Spleen (tissue), 11 donors: ENCODE measurements around the gene BOLA2B. TPM values are rescaled to one million over a fixed set of nuclear protein-coding genes. Genes with fewer than 3 reads are reported as not detected.

Experiments used
- DNase-seq: peaks from one replicate; pipeline ENCODE4 v3.0.0-alpha.2; 2020
- H3K27ac ChIP-seq, 8 donors: fragments of 200-600 bp; sonication (generic) in 7 of 8; 1 replicate in 4 of 8; 2 replicates in 4 of 8; pipeline versions ENCODE4 v1.5.0 to v1.8.0; 2016 to 2021; ENCODE audit warnings: inconsistent platforms in 4 of 8, mild to moderate bottlenecking in 4 of 8, moderate library complexity in 1 of 8
- H3K27me3 ChIP-seq, 7 donors: fragments of 200-600 bp; sonication (generic) in 6 of 7; replicated peaks in 1 of 7; 1 replicate in 4 of 7; 2 replicates in 3 of 7; pipeline versions ENCODE4 v1.5.0 to v1.8.0; 2016 to 2021; ENCODE audit warnings: inconsistent platforms in 3 of 7, mild to moderate bottlenecking in 1 of 7
- H3K36me3 ChIP-seq, 6 donors: fragments of 200-600 bp; sonication (generic) in 5 of 6; 1 replicate in 4 of 6; 2 replicates in 2 of 6; pipeline versions ENCODE4 v1.5.0 to v1.8.0; 2016 to 2021; ENCODE audit warnings: inconsistent platforms in 2 of 6
- H3K4me1 ChIP-seq, 6 donors: fragments of 200-600 bp; sonication (generic) in 5 of 6; 1 replicate in 3 of 6; 2 replicates in 3 of 6; pipeline versions ENCODE4 v1.5.0 to v1.8.0; 2016 to 2021; ENCODE audit warnings: inconsistent platforms in 3 of 6
- H3K4me3 ChIP-seq, 8 donors: fragments of 200-600 bp; sonication (generic) in 7 of 8; 1 replicate in 4 of 8; 2 replicates in 4 of 8; pipeline versions ENCODE4 v1.5.0 to v1.8.0; 2016 to 2021; ENCODE audit warnings: inconsistent platforms in 4 of 8, mild to moderate bottlenecking in 4 of 8, moderate library complexity in 2 of 8
- H3K9me3 ChIP-seq, 8 donors: fragments of 200-600 bp; sonication (generic) in 7 of 8; 1 replicate in 4 of 8; 2 replicates in 4 of 8; pipeline versions ENCODE4 v1.5.0 to v1.8.0; 2016 to 2021; ENCODE audit warnings: inconsistent platforms in 4 of 8
- POLR2A ChIP-seq, 3 donors: fragments of 450-650 bp; IDR thresholded peaks; one replicate each; pipeline ENCODE4 v1.5.1; 2017; ENCODE audit warnings: antibody characterized with exemption in 3 of 3, mild to moderate bottlenecking in 1 of 3
- POLR2AphosphoS5 ChIP-seq, 3 donors: sonication (generic); formaldehyde crosslinking; IDR thresholded peaks; one replicate each; pipeline ENCODE4 v1.5.1; 2017; ENCODE audit warnings: antibody characterized with exemption in 3 of 3
- WGBS, 5 donors: extraction: QIAGEN DNeasy Blood & Tissue Kit in 3 of 5; methylation state at CpG; one replicate each; pipeline versions ENCODE4 v1.1.5 to v1.1.7; 2013 to 2018; 5-methylcytosine and 5-hydroxymethylcytosine counted together
- intact Hi-C: fragments of 100-400 bp; cut with DNase I; formaldehyde crosslinking; loops from one replicate; pipeline ENCODE4 v1.15.0; 2023; ENCODE audit warnings: low total_unique reads
- polyA plus RNA-seq, 3 donors: library from polyadenylated mRNA; stranded (reverse); fragments of 200-250 nt; gene quantifications; one replicate each; pipeline ENCODE4 v1.2.1, GENCODE V29; 2013
- small RNA-seq, 4 donors: library from RNA; depleted of rRNA; stranded (forward); fragments of <200 nt; gene quantifications; one replicate each; pipeline ENCODE3, GENCODE V24; 2016
- total RNA-seq, 7 donors: library from RNA; depleted of rRNA in 3 of 7; stranded (reverse); fragments of >200 nt in 3 of 7; fragmentation: NEBNext Ultra II Directional in 4 of 7; extraction: Animal tissue kit (Norgen Biotek cat#: 25700) in 4 of 7; gene quantifications; one replicate each; pipeline versions ENCODE4 v1.1.0 to v1.2.1, GENCODE V29; 2016 to 2021
- TF ChIP-seq, protein P1 (sequence below), 11 experiments: fragments of 200-600 bp in 7 of 11; fragments of 450-650 bp in 4 of 11; sonication (generic) in 4 of 11; IDR thresholded peaks in 8 of 11; conservative IDR thresholded peaks in 3 of 11; 1 replicate in 7 of 11; 2 replicates in 4 of 11; pipeline versions ENCODE4 v1.4.0 to v1.8.0; 2016 to 2021; ENCODE audit warnings: antibody characterized with exemption in 11 of 11, inconsistent platforms in 4 of 11, mild to moderate bottlenecking in 1 of 11
- donor health status: healthy with polysubstance abuse.
- donor health status: DM: no; HTN: no; CAD: no; lungs with moderate emphysema.
- donor health status: DM: no; HTN: no; CAD: no.
- donor health status: Bipolar disorder and iron deficiency.
- donor health status: healthy.
- donor health status: DM: no; HTN: no; CAD: no.
- donor health status: DM: yes; HTN: yes; CAD: no.

Gene BOLA2B
- total and polyA plus RNA-seq, 10 donors: 51.0 to 413 (median 276) TPM

DNA sequence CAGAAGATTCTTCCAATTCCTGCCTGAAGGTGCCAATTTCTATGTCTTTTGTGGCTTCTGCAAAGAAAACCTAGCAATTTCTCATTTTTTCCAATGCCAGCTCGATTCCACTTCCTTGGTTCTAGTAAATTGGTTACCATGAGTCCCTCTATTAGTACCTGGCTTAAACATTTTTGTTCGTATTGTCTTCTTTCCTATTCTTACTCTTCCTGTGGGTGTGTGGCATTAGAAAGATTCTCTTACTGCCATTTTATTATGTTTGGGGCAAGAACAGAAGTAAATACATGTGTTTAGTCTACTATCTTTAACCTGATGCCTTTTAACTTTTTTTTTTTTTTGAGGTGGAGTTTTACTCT is 50.1 kb downstream of the BOLA2B start:
- TF ChIP-seq, protein P1, sequence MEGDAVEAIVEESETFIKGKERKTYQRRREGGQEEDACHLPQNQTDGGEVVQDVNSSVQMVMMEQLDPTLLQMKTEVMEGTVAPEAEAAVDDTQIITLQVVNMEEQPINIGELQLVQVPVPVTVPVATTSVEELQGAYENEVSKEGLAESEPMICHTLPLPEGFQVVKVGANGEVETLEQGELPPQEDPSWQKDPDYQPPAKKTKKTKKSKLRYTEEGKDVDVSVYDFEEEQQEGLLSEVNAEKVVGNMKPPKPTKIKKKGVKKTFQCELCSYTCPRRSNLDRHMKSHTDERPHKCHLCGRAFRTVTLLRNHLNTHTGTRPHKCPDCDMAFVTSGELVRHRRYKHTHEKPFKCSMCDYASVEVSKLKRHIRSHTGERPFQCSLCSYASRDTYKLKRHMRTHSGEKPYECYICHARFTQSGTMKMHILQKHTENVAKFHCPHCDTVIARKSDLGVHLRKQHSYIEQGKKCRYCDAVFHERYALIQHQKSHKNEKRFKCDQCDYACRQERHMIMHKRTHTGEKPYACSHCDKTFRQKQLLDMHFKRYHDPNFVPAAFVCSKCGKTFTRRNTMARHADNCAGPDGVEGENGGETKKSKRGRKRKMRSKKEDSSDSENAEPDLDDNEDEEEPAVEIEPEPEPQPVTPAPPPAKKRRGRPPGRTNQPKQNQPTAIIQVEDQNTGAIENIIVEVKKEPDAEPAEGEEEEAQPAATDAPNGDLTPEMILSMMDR (IDR thresholded peaks at IDR 0.05 in 8 of 11, conservative IDR thresholded peaks at IDR 0.05 in 3 of 11): no peak
- TF ChIP-seq POLR2AphosphoS5 (IDR thresholded peaks at IDR 0.05): no peak
- TF ChIP-seq POLR2A (IDR thresholded peaks at IDR 0.05): no peak
- H3K4me3 ChIP-seq: no peak overlapping the region
- peaks cover 0 to 60% (median 13%) of the 10 kb centered on the region in 6 donors for H3K4me1 ChIP-seq
- no peaks in the 10 kb centered on the region for H3K9me3 ChIP-seq
- H3K27me3 ChIP-seq: no peaks in the 10 kb centered on the region
- no peaks in the 10 kb centered on the region for H3K36me3 ChIP-seq
- intact Hi-C loops: no loop called here
- peak overlapping the region in 1 of 8 donors; percentile 26 for H3K27ac ChIP-seq
- no peak for DNase-seq
- 57 to 74% (median 62%) methylated on average over 2 of the region's 2 CpGs for WGBS, 5 donors

Small RNA genes lying within 50 kb of the gene (small RNA-seq; reads per million reads assigned to genes)
- gene AC106782.4: 0 reads per million in 4 donors

Other genes with a start within 250 kb of the BOLA2B start
- 100 to 1,000 TPM in 5 of 7 donors, 10 to 100 TPM in 2; 89.3 to 135 (median 107) TPM for gene TMEM219, start 231.6 kb downstream of the BOLA2B start, total RNA-seq
- gene TMEM219, start 231.6 kb downstream of the BOLA2B start, polyA plus RNA-seq: 100 to 1,000 TPM; 144 to 191 (median 155) TPM
- gene TAOK2, start 219.8 kb downstream of the BOLA2B start, total RNA-seq: 10 to 100 TPM; 60.0 to 96.5 (median 78.6) TPM
- 10 to 100 TPM; 13.2 to 52.0 (median 18.5) TPM for gene TAOK2, start 219.8 kb downstream of the BOLA2B start, polyA plus RNA-seq
- 10 to 100 TPM in 6 of 7 donors, 1 to 10 TPM in 1; 10.0 to 17.7 (median 13.4) TPM for gene HIRIP3, start 198.0 kb downstream of the BOLA2B start, total RNA-seq
- gene HIRIP3, start 198.0 kb downstream of the BOLA2B start, polyA plus RNA-seq: 10 to 100 TPM; 12.5 to 16.1 (median 15.5) TPM
- 10 to 100 TPM; 62.6 to 89.5 (median 72.6) TPM for gene INO80E, start 197.4 kb downstream of the BOLA2B start, total RNA-seq
- 10 to 100 TPM; 47.9 to 93.3 (median 57.1) TPM for gene INO80E, start 197.4 kb downstream of the BOLA2B start, polyA plus RNA-seq
- gene DOC2A, start 182.6 kb downstream of the BOLA2B start, total RNA-seq: 1 to 10 TPM in 6 of 7 donors, under 1 TPM in 1; 0.74 to 4.2 (median 2.5) TPM
- gene DOC2A, start 182.6 kb downstream of the BOLA2B start, polyA plus RNA-seq: 1 to 10 TPM; 2.0 to 4.8 (median 2.3) TPM
- not detected for gene C16orf92, start 170.5 kb downstream of the BOLA2B start, total RNA-seq
- not detected for gene C16orf92, start 170.5 kb downstream of the BOLA2B start, polyA plus RNA-seq
- not detected for gene TLCD3B, start 162.4 kb downstream of the BOLA2B start, total RNA-seq
- gene TLCD3B, start 162.4 kb downstream of the BOLA2B start, polyA plus RNA-seq: under 1 TPM in 2 of 3 donors, not detected in 1; 0.09 to 0.10 TPM
- 100 to 1,000 TPM; 579 to 880 (median 622) TPM for gene ALDOA, start 127.9 kb downstream of the BOLA2B start, total RNA-seq
- gene ALDOA, start 127.9 kb downstream of the BOLA2B start, polyA plus RNA-seq: 100 to 1,000 TPM; 424 to 551 (median 496) TPM
- 10 to 100 TPM; 43.9 to 88.6 (median 74.8) TPM for gene PPP4C, start 117.7 kb downstream of the BOLA2B start, total RNA-seq
- gene PPP4C, start 117.7 kb downstream of the BOLA2B start, polyA plus RNA-seq: 100 to 1,000 TPM in 1 of 3 donors, 10 to 100 TPM in 2; 73.0 to 128 (median 91.1) TPM
- 1 to 10 TPM in 5 of 7 donors, under 1 TPM in 1, not detected in 1; 0.66 to 3.4 (median 2.2) TPM for gene TBX6, start 101.7 kb downstream of the BOLA2B start, total RNA-seq
- 1 to 10 TPM; 1.4 to 2.2 (median 1.6) TPM for gene TBX6, start 101.7 kb downstream of the BOLA2B start, polyA plus RNA-seq
- 100 to 1,000 TPM; 108 to 208 (median 127) TPM for gene YPEL3, start 97.5 kb downstream of the BOLA2B start, total RNA-seq
- 100 to 1,000 TPM; 152 to 234 (median 223) TPM for gene YPEL3, start 97.5 kb downstream of the BOLA2B start, polyA plus RNA-seq
- 10 to 100 TPM in 4 of 7 donors, 1 to 10 TPM in 3; 4.3 to 15.2 (median 10.2) TPM for gene GDPD3, start 80.1 kb downstream of the BOLA2B start, total RNA-seq
- gene GDPD3, start 80.1 kb downstream of the BOLA2B start, polyA plus RNA-seq: 10 to 100 TPM in 2 of 3 donors, 1 to 10 TPM in 1; 5.1 to 18.0 (median 14.5) TPM
- gene MAPK3, start 70.4 kb downstream of the BOLA2B start, total RNA-seq: 100 to 1,000 TPM in 1 of 7 donors, 10 to 100 TPM in 6; 42.3 to 117 (median 93.0) TPM
- gene MAPK3, start 70.4 kb downstream of the BOLA2B start, polyA plus RNA-seq: 10 to 100 TPM; 28.3 to 61.4 (median 32.8) TPM
- gene CORO1A, start 10.1 kb downstream of the BOLA2B start, total RNA-seq: 100 to 1,000 TPM; 346 to 602 (median 413) TPM
- gene CORO1A, start 10.1 kb downstream of the BOLA2B start, polyA plus RNA-seq: 100 to 1,000 TPM; 667 to 757 (median 675) TPM
- 10 to 100 TPM; 49.0 to 91.4 (median 67.6) TPM for gene SLX1A, start 209 bp upstream of the BOLA2B start, total RNA-seq
- gene SLX1A, start 209 bp upstream of the BOLA2B start, polyA plus RNA-seq: 10 to 100 TPM; 73.6 to 77.2 (median 75.1) TPM
- 10 to 100 TPM; 15.1 to 33.8 (median 20.4) TPM for gene SULT1A3, start 5.6 kb upstream of the BOLA2B start, total RNA-seq
- gene SULT1A3, start 5.6 kb upstream of the BOLA2B start, polyA plus RNA-seq: 100 to 1,000 TPM in 1 of 3 donors, 10 to 100 TPM in 2; 45.7 to 120 (median 74.1) TPM
- 10 to 100 TPM in 3 of 7 donors, 1 to 10 TPM in 4; 2.7 to 41.9 (median 6.8) TPM for gene NPIPB13, start 54.8 kb upstream of the BOLA2B start, total RNA-seq
- 1 to 10 TPM; 3.9 to 7.8 (median 4.9) TPM for gene NPIPB13, start 54.8 kb upstream of the BOLA2B start, polyA plus RNA-seq
- 10 to 100 TPM; 33.9 to 60.0 (median 55.8) TPM for gene CD2BP2, start 161.6 kb upstream of the BOLA2B start, total RNA-seq
- 10 to 100 TPM; 27.8 to 42.9 (median 42.9) TPM for gene CD2BP2, start 161.6 kb upstream of the BOLA2B start, polyA plus RNA-seq
- gene TBC1D10B, start 176.8 kb upstream of the BOLA2B start, total RNA-seq: 10 to 100 TPM; 32.5 to 50.4 (median 45.8) TPM
- 10 to 100 TPM; 17.3 to 33.3 (median 22.5) TPM for gene TBC1D10B, start 176.8 kb upstream of the BOLA2B start, polyA plus RNA-seq
- 1 to 10 TPM in 1 of 7 donors, not detected in 6; 1.4 TPM for gene MYL11, start 181.1 kb upstream of the BOLA2B start, total RNA-seq
- gene MYL11, start 181.1 kb upstream of the BOLA2B start, polyA plus RNA-seq: 1 to 10 TPM; 2.7 to 4.3 (median 2.8) TPM
- gene SEPTIN1, start 188.9 kb upstream of the BOLA2B start, total RNA-seq: 100 to 1,000 TPM in 1 of 7 donors, 10 to 100 TPM in 6; 38.5 to 105 (median 72.4) TPM
- gene SEPTIN1, start 188.9 kb upstream of the BOLA2B start, polyA plus RNA-seq: 100 to 1,000 TPM; 154 to 199 (median 179) TPM
- 10 to 100 TPM in 3 of 7 donors, 1 to 10 TPM in 4; 7.1 to 10.4 (median 9.5) TPM for gene ZNF48, start 201.8 kb upstream of the BOLA2B start, total RNA-seq
- 1 to 10 TPM; 2.7 to 5.7 (median 3.5) TPM for gene ZNF48, start 201.8 kb upstream of the BOLA2B start, polyA plus RNA-seq
- 10 to 100 TPM in 1 of 7 donors, 1 to 10 TPM in 6; 2.2 to 10.2 (median 3.1) TPM for gene ZNF771, start 213.9 kb upstream of the BOLA2B start, total RNA-seq
- gene ZNF771, start 213.9 kb upstream of the BOLA2B start, polyA plus RNA-seq: 1 to 10 TPM; 2.3 to 3.7 (median 3.1) TPM
- 10 to 100 TPM; 17.6 to 36.3 (median 28.6) TPM for gene DCTPP1, start 236.4 kb upstream of the BOLA2B start, total RNA-seq
- gene DCTPP1, start 236.4 kb upstream of the BOLA2B start, polyA plus RNA-seq: 10 to 100 TPM; 25.5 to 49.1 (median 41.9) TPM